Mesenchymal stem cell (in vitro differentiated cells and primary cell): Measurements from ENCODE around the gene STX2.
"Not testable (repeated sequence)": the region's sequence is repeated elsewhere in the genome, so short reads cannot be mapped to it uniquely, and the experiment has no call there.

Experiments
- DNase-seq: peaks from one replicate; pipeline ENCODE4 v3.0.0-alpha.2; 2013
- H2AFZ ChIP-seq: one replicate; pipeline ENCODE4 v1.6.1; 2013; ENCODE audit warnings: low read depth, mild to moderate bottlenecking, control low read depth, inconsistent platforms, low read length, moderate library complexity
- H2AK5ac ChIP-seq: 2 replicates; pipeline ENCODE4 v1.6.1; 2013; ENCODE audit warnings: low read length, moderate library complexity, mild to moderate bottlenecking, inconsistent platforms; ENCODE audit not compliant: severe bottlenecking
- H2BK120ac ChIP-seq: one replicate; pipeline ENCODE4 v1.6.1; 2013; ENCODE audit warnings: low read depth, mild to moderate bottlenecking, inconsistent platforms, low read length, moderate library complexity
- H2BK12ac ChIP-seq, 2 experiments: one replicate each; pipeline ENCODE4 v1.6.1; 2013; ENCODE audit warnings: inconsistent platforms in 2 of 2, low read length in 2 of 2, mild to moderate bottlenecking in 2 of 2, moderate library complexity in 2 of 2, control low read depth in 1 of 2
- H2BK15ac ChIP-seq: one replicate; pipeline ENCODE4 v1.6.1; 2013; ENCODE audit warnings: mild to moderate bottlenecking, low read depth, inconsistent platforms; ENCODE audit not compliant: poor library complexity, severe bottlenecking
- H2BK5ac ChIP-seq: 2 replicates; pipeline ENCODE4 v1.6.1; 2013; ENCODE audit warnings: low read depth, mild to moderate bottlenecking, low read length, control low read depth, inconsistent platforms; ENCODE audit not compliant: poor library complexity, severe bottlenecking
- H3K14ac ChIP-seq, 2 experiments: one replicate each; pipeline ENCODE4 v1.6.1; 2013; ENCODE audit warnings: inconsistent platforms in 2 of 2, low read length in 2 of 2, control low read depth in 1 of 2, mild to moderate bottlenecking in 1 of 2, moderate library complexity in 1 of 2
- H3K18ac ChIP-seq, 2 experiments: one replicate each; pipeline ENCODE4 v1.6.1; 2013; ENCODE audit warnings: inconsistent platforms in 2 of 2, low read length in 2 of 2, control low read depth in 1 of 2, low read depth in 1 of 2, mild to moderate bottlenecking in 1 of 2
- H3K23ac ChIP-seq, 2 experiments: one replicate each; pipeline ENCODE4 v1.6.1; 2013; ENCODE audit warnings: inconsistent platforms in 2 of 2, low read length in 2 of 2, mild to moderate bottlenecking in 2 of 2, moderate library complexity in 2 of 2, control low read depth in 1 of 2
- H3K27ac ChIP-seq: 2 replicates; pipeline ENCODE4 v1.5.1; 2013; ENCODE audit warnings: mild to moderate bottlenecking, moderate library complexity, low read length, control low read depth, inconsistent platforms; ENCODE audit not compliant: poor library complexity, severe bottlenecking
- H3K27me3 ChIP-seq, 2 experiments: 2 replicates each; pipeline versions ENCODE4 v1.6.1 to v1.7.0; 2013; ENCODE audit warnings: low read length in 2 of 2, mild to moderate bottlenecking in 2 of 2, moderate library complexity in 2 of 2, control low read depth in 1 of 2, inconsistent platforms in 1 of 2; ENCODE audit not compliant: control insufficient read depth in 1 of 2, insufficient read depth in 1 of 2
- H3K36me3 ChIP-seq, 2 experiments: 2 replicates each; pipeline versions ENCODE4 v1.6.1 to v1.7.0; 2013; ENCODE audit warnings: low read length in 2 of 2, control low read depth in 1 of 2, inconsistent platforms in 1 of 2, low read depth in 1 of 2, mild to moderate bottlenecking in 1 of 2; ENCODE audit not compliant: insufficient read depth in 2 of 2, control insufficient read depth in 1 of 2
- H3K4ac ChIP-seq, 2 experiments: one replicate each; pipeline ENCODE4 v1.6.1; 2013; ENCODE audit warnings: inconsistent platforms in 2 of 2, low read length in 2 of 2, mild to moderate bottlenecking in 2 of 2, moderate library complexity in 2 of 2, control low read depth in 1 of 2, low read depth in 1 of 2
- H3K4me1 ChIP-seq: 2 replicates; pipeline ENCODE4 v1.6.1; 2013; ENCODE audit warnings: low read depth, low read length, control low read depth; ENCODE audit not compliant: control insufficient read depth, insufficient read depth
- H3K4me2 ChIP-seq: 2 replicates; pipeline ENCODE4 v1.6.1; 2013; ENCODE audit warnings: low read length, mild to moderate bottlenecking, inconsistent platforms; ENCODE audit not compliant: poor library complexity, severe bottlenecking
- H3K4me3 ChIP-seq, 2 experiments: 2 replicates each; pipeline versions ENCODE4 v1.5.1 to v1.7.0; 2013; ENCODE audit warnings: low read length in 2 of 2, mild to moderate bottlenecking in 2 of 2, control low read depth in 1 of 2, low read depth in 1 of 2; ENCODE audit not compliant: insufficient read depth in 1 of 2
- H3K79me1 ChIP-seq: replicated peaks from 2 replicates; pipeline ENCODE4 v1.6.1; 2013; ENCODE audit warnings: mild to moderate bottlenecking, control low read depth, low read length, inconsistent platforms; ENCODE audit not compliant: poor library complexity, severe bottlenecking
- H3K9ac ChIP-seq: 2 replicates; pipeline ENCODE4 v1.7.0; 2013; ENCODE audit warnings: mild to moderate bottlenecking, low read length, moderate library complexity
- H3K9me3 ChIP-seq: 2 replicates; pipeline ENCODE4 v1.7.0; 2013; ENCODE audit warnings: mild to moderate bottlenecking, low read length; ENCODE audit not compliant: control insufficient read depth
- H4K8ac ChIP-seq: one replicate; pipeline ENCODE4 v1.6.1; 2013; ENCODE audit warnings: inconsistent platforms, mild to moderate bottlenecking, low read length, moderate library complexity
- H4K91ac ChIP-seq: one replicate; pipeline ENCODE4 v1.6.1; 2013; ENCODE audit warnings: mild to moderate bottlenecking, low read length, inconsistent platforms
- WGBS: methylation state at CpG from one replicate; pipeline ENCODE4 v1.1.7; 2013; ENCODE audit warnings: mixed read lengths; 5-methylcytosine and 5-hydroxymethylcytosine counted together

The STX2 gene

DNA sequence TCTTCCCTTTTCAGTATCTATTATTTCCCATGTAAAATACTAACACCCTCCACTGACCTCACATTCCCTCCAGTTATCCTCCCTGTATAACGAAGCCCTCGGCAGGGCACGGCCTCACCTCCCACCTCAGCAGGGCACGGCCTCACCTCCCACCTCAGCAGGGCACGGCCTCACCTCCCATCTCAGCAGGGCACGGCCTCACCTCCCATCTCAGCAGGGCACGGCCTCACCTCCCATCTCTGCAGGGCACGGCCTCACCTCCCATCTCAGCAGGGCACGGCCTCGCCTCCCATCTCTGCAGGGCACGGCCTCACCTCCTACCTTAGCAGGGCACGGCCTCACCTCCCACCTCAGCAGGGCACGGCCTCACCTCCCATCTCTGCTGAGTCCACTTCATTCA, 56.8 kb downstream of the STX2 start:
- H2BK5ac ChIP-seq, H3K9ac ChIP-seq, H3K18ac ChIP-seq, H2AK5ac ChIP-seq, DNase-seq, H2BK15ac ChIP-seq, H2BK12ac ChIP-seq, H2BK120ac ChIP-seq, H4K8ac ChIP-seq, H3K4ac ChIP-seq, H3K23ac ChIP-seq, H3K4me1 ChIP-seq, H3K27ac ChIP-seq, H3K4me3 ChIP-seq, H3K4me2 ChIP-seq, H2AFZ ChIP-seq, H3K27me3 ChIP-seq, H3K14ac ChIP-seq: not testable (repeated sequence)
- Histone ChIP-seq H3K9me3 (peaks cover 11% of the 10 kb centered on the region), H3K79me1 (peaks cover 15% of the 10 kb centered on the region), H3K36me3 (peaks cover 44 to 46% of the 10 kb centered on the region in 2 experiments), H4K91ac (peak overlapping the region; percentile 1)
- 93% methylated on average over 13 of the region's 13 CpGs for WGBS

DNA sequence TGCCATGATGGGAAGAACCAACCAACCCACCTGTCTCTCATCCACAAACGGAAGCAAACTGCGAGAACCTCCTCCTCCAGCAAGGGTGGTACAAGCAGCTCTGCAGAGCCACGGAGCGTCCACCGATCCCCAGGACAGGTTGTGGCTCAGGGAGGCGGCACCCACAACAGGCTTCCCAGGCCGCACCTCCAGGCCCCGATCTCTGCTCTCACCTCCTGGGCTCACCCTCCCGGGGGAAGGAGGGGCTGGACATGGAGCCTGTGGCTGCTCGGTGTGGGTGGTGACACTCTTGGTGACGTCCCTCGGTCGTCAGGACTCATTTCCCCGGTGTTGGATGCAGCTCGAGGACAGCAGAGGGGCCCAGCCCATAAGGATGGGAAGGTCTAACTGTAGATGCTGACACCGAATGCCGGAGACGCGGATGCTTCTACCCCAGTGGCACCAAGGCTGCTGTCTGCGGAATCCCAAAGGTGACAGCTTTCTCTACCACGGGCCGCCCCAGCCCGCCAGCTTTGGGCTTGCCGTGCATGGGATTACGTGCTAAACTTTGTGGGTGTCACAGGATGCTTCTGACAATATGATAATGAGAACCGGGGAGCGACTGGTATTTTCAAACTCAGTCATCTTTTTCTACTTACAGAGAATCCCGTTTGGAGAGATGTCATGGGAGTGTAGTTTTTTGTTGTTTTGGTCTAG, 58.0 kb downstream of the STX2 start:
- Histone ChIP-seq H3K4me1 (peaks cover 9% of the 10 kb centered on the region), H2BK120ac (no peak overlapping the region), H3K18ac (no peak overlapping the region), H2AFZ (no peak overlapping the region), H3K9ac (no peak overlapping the region), H3K36me3 (peaks cover 35 to 39% of the 10 kb centered on the region in 2 experiments), H3K9me3 (peaks cover 11% of the 10 kb centered on the region), H3K27me3 (no peaks in the 10 kb centered on the region), H2BK12ac (no peak overlapping the region), H3K4me3 (no peak overlapping the region), H2BK5ac (no peak overlapping the region), H3K23ac (no peak overlapping the region), H4K91ac (no peak overlapping the region), H2AK5ac (no peak overlapping the region), H2BK15ac (no peak overlapping the region), H3K27ac (no peak overlapping the region), H3K79me1 (peaks cover 12% of the 10 kb centered on the region), H3K14ac (no peak overlapping the region), H3K4ac (no peak overlapping the region), H4K8ac (no peak overlapping the region), H3K4me2 (no peak overlapping the region)
- no peak for DNase-seq
- WGBS, result 95% methylated on average over 25 of the region's 28 CpGs

DNA sequence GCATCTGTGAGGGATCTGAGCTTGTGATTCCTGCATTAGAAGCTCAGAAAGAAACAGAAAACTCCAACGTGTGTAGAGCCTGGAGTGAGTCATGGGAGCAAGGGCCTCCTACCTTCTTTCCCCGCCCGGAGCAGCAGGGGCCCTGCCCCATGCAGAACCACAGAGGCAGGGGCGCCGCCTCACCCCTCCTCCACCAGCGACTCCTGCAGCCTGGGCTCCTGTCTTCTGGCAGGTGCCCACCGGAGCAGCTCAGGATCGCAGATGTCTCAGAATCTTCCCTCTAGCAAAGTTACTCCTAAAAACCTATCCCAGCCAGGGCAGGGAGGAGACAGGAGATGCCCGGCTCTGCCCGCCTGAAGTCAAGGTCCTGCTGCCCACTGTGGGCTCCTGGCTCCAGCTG, 58.7 kb downstream of the STX2 start:
- H3K4me2 ChIP-seq, result no peak overlapping the region
- no peak overlapping the region for H3K18ac ChIP-seq
- no peak for DNase-seq
- no peak overlapping the region for H3K4ac ChIP-seq
- H3K14ac ChIP-seq, result no peak overlapping the region
- H2AFZ ChIP-seq, result no peak overlapping the region
- H4K91ac ChIP-seq, result no peak overlapping the region
- no peak overlapping the region for H2AK5ac ChIP-seq
- no peak overlapping the region for H3K27ac ChIP-seq
- WGBS, result 93% methylated on average over 10 of the region's 10 CpGs
- H3K4me3 ChIP-seq, result no peak overlapping the region
- H2BK5ac ChIP-seq, result no peak overlapping the region
- H2BK15ac ChIP-seq, result no peak overlapping the region
- H3K27me3 ChIP-seq, result no peaks in the 10 kb centered on the region
- H3K23ac ChIP-seq, result no peak overlapping the region
- H3K36me3 ChIP-seq, result peaks cover 28 to 36% of the 10 kb centered on the region in 2 experiments
- peaks cover 13% of the 10 kb centered on the region for H3K4me1 ChIP-seq
- H2BK12ac ChIP-seq, result no peak overlapping the region
- H4K8ac ChIP-seq, result no peak overlapping the region
- peaks cover 8% of the 10 kb centered on the region for H3K9me3 ChIP-seq
- H2BK120ac ChIP-seq, result no peak overlapping the region
- no peak overlapping the region for H3K9ac ChIP-seq
- peaks cover 12% of the 10 kb centered on the region for H3K79me1 ChIP-seq

DNA sequence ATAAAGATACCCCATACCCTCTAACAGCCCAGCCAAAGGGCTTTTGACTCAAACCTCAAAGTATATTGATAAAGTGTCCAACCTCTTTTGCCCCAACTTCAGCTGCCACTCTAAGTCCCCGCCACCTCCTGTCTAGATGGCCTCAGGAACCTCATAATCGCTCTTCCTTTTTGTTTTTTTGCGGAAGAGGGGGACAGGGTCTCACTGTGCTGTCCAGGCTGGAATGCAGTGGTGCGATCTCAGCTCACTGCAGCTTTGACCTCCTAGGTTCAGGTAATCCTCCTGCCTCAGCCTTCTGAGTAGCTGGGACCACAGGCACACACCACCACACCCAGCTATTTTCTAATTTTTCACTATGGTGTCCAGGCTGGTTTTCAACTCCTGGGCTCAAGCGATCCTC, 60.3 kb downstream of the STX2 start:
- no peak overlapping the region for H3K4me3 ChIP-seq
- H2AFZ ChIP-seq, result no peak overlapping the region
- no peak overlapping the region for H3K9ac ChIP-seq
- WGBS, result 90% methylated on average over 5 of the region's 5 CpGs
- no peak overlapping the region for H2BK12ac ChIP-seq
- no peak overlapping the region for H3K4ac ChIP-seq
- H2BK120ac ChIP-seq, result no peak overlapping the region
- H3K36me3 ChIP-seq, result peaks cover 20 to 33% of the 10 kb centered on the region in 2 experiments
- H3K27ac ChIP-seq, result no peak overlapping the region
- H3K9me3 ChIP-seq, result no peaks in the 10 kb centered on the region
- no peak overlapping the region for H3K18ac ChIP-seq
- H2BK5ac ChIP-seq, result no peak overlapping the region
- H4K91ac ChIP-seq, result no peak overlapping the region
- no peaks in the 10 kb centered on the region for H3K27me3 ChIP-seq
- peaks cover 13% of the 10 kb centered on the region for H3K4me1 ChIP-seq
- peaks cover 10% of the 10 kb centered on the region for H3K79me1 ChIP-seq
- no peak overlapping the region for H4K8ac ChIP-seq
- no peak overlapping the region for H3K23ac ChIP-seq
- no peak overlapping the region for H2AK5ac ChIP-seq
- no peak overlapping the region for H3K14ac ChIP-seq
- no peak overlapping the region for H3K4me2 ChIP-seq
- no peak overlapping the region for H2BK15ac ChIP-seq
- no peak for DNase-seq
